Measurements from ENCODE around the gene FBLL1. TPM values are rescaled to one million over a fixed set of nuclear protein-coding genes. Genes with fewer than 3 reads are reported as not detected.

The FBLL1 gene
- total RNA-seq, 1 donor from 2014 or later, result 0.13 TPM

Other genes starting within 250 kb of the FBLL1 start
- 0.32 and 0.70 TPM in 2 replicates for gene WWC1, start 237.7 kb upstream of the FBLL1 start, total RNA-seq
- gene RARS1, start 42.8 kb upstream of the FBLL1 start, total RNA-seq, result 137 and 145 TPM in 2 replicates
- gene PANK3, start 50.1 kb downstream of the FBLL1 start, total RNA-seq, result 71.4 and 81.5 TPM in 2 replicates

Data from activated T-helper 1 cell treated with anti-CD3 and anti-CD28 coated beads, Interleukin-12 subunit alpha, Interleukin-12 subunit beta, Interleukin-2, Interleukin-4 antibody, amounts not matched to agents 30 ng/mL and 10 ng/mL and 1 ng/mL, durations not matched to agents 14 hours and 24 hours and 36 hours (primary cell).